CD4-positive, alpha-beta T cell (primary cell): ENCODE results near the gene FBXW4. TPM values are rescaled to one million over a fixed set of nuclear protein-coding genes. Genes with fewer than 3 reads are reported as not detected.

Experiments used
- ATAC-seq: fragments of 200-7000 bp; cut with Tn5 transposase; one replicate; pipeline ENCODE4 v1.10.0; 2022; ENCODE audit warnings: mild to moderate bottlenecking; ENCODE audit not compliant: poor library complexity
- CTCF ChIA-PET: fragments of 350-600 bp; sonication (Branson Sonifier 250); formaldehyde crosslinking; loops from one replicate; lab custom pipeline; 2021; ENCODE audit warnings: antibody characterized with exemption, inconsistent platforms; lab: Charles Lee
- POLR2A ChIA-PET: fragments of 350-600 bp; sonication (Branson Sonifier 250); formaldehyde crosslinking; loops from one replicate; lab custom pipeline; 2021; ENCODE audit warnings: antibody characterized with exemption, inconsistent platforms; lab: Charles Lee
- DNase-seq, 14 experiments: peaks; one replicate each; pipeline ENCODE4 v3.0.0-alpha.2; 2013 to 2020; ENCODE audit warnings: mixed read lengths in 2 of 14
- H3K27ac ChIP-seq, 2 donors: one replicate each; pipeline versions ENCODE4 v1.5.1 to v1.7.0; 2013; ENCODE audit warnings: low read length in 2 of 2, low read depth in 1 of 2, mild to moderate bottlenecking in 1 of 2
- H3K27me3 ChIP-seq, 2 experiments: 1 replicate in 1 of 2; 2 replicates in 1 of 2; pipeline versions ENCODE4 v1.6.1 to v1.7.0; 2013; ENCODE audit warnings: low read length in 2 of 2, control low read depth in 1 of 2, mild to moderate bottlenecking in 1 of 2, moderate library complexity in 1 of 2; ENCODE audit not compliant: insufficient read depth in 2 of 2, control insufficient read depth in 1 of 2
- H3K36me3 ChIP-seq: one replicate; pipeline ENCODE4 v1.6.1; 2013; ENCODE audit warnings: low read length, control low read depth; ENCODE audit not compliant: insufficient read depth
- H3K4me1 ChIP-seq: one replicate; pipeline ENCODE4 v1.6.1; 2013; ENCODE audit warnings: low read length, control low read depth; ENCODE audit not compliant: insufficient read depth
- H3K4me3 ChIP-seq: one replicate; pipeline ENCODE4 v1.5.1; 2013; ENCODE audit warnings: mild to moderate bottlenecking, low read length, moderate library complexity
- H3K9me3 ChIP-seq, 2 experiments: 1 replicate in 1 of 2; 2 replicates in 1 of 2; pipeline versions ENCODE4 v1.6.1 to v1.7.0; 2013; ENCODE audit warnings: low read length in 2 of 2, mild to moderate bottlenecking in 2 of 2, control low read depth in 1 of 2, moderate library complexity in 1 of 2; ENCODE audit not compliant: control insufficient read depth in 1 of 2, insufficient read depth in 1 of 2
- H3K27ac Mint-ChIP-seq: one replicate; pipeline ENCODE4 v1.8.0; 2020; ENCODE audit warnings: mixed read lengths
- H3K27me3 Mint-ChIP-seq: one replicate; pipeline ENCODE4 v1.8.0; 2021; ENCODE audit warnings: mixed read lengths
- H3K36me3 Mint-ChIP-seq: one replicate; pipeline ENCODE4 v1.8.0; 2021; ENCODE audit warnings: low read depth, mixed read lengths
- H3K4me1 Mint-ChIP-seq: one replicate; pipeline ENCODE4 v1.8.0; 2021; ENCODE audit warnings: low read depth, mixed read lengths
- H3K4me3 Mint-ChIP-seq: one replicate; pipeline ENCODE4 v1.8.0; 2020; ENCODE audit warnings: mild to moderate bottlenecking, mixed read lengths
- H3K9me3 Mint-ChIP-seq: one replicate; pipeline ENCODE4 v1.8.0; 2020; ENCODE audit warnings: mixed read lengths
- CTCF ChIP-seq: fragments of 200-600 bp; IDR thresholded peaks from one replicate; pipeline ENCODE4 v1.8.0; 2022; ENCODE audit warnings: antibody characterized with exemption, mild to moderate bottlenecking
- intact Hi-C, 2 experiments: fragments of 100-400 bp; cut with DNase I in 1 of 2; cut with micrococcal nuclease in 1 of 2; formaldehyde crosslinking; loops; one replicate each; pipeline versions ENCODE4 v1.15.1 to v1.9.0; 2023 to 2025; cut with DNase I, micrococcal nuclease
- total RNA-seq, 174 experiments: library from RNA in 2 of 174; stranded (reverse) in 2 of 174; gene quantifications; one replicate each; pipeline ENCODE4 v1.2.3 and lab custom pipeline; 2021 to 2026

FBXW4 gene
- total RNA-seq, 2 experiments from 2014 or later = 69.7 to 76.4 TPM

GRCh38 chr10:101669181-101669580 lies 25.8 kb downstream of the FBXW4 start:
- Histone ChIP-seq H3K36me3 (peaks cover 91% of the 10 kb centered on the region), H3K4me1 (no peaks in the 10 kb centered on the region), H3K27me3 (no peaks in the 10 kb centered on the region), H3K27ac (no peak overlapping the region), H3K4me3 (no peak overlapping the region), H3K9me3 (no peaks in the 10 kb centered on the region)
- CTCF ChIA-PET = no interaction called here
- Mint-ChIP-seq H3K27ac (no peak overlapping the region), H3K4me1 (peaks cover 5% of the 10 kb centered on the region), H3K27me3 (no peaks in the 10 kb centered on the region), H3K36me3 (peaks cover 97% of the 10 kb centered on the region), H3K4me3 (no peak overlapping the region), H3K9me3 (no peaks in the 10 kb centered on the region)
- intact Hi-C loops = no loop called here
- POLR2A ChIA-PET = no interaction called here
- TF ChIP-seq CTCF = no peak
- DNase-seq (no peak), ATAC-seq (no peak)

GRCh38 chr10:101668566-101668965 lies 26.4 kb downstream of the FBXW4 start:
- no peak overlapping the region for H3K4me3 ChIP-seq
- ATAC-seq = no peak
- Mint-ChIP-seq H3K4me3 (no peak overlapping the region), H3K27me3 (no peaks in the 10 kb centered on the region), H3K9me3 (no peaks in the 10 kb centered on the region), H3K27ac (no peak overlapping the region), H3K36me3 (peaks cover 99% of the 10 kb centered on the region), H3K4me1 (peaks cover 5% of the 10 kb centered on the region)
- H3K27ac ChIP-seq = no peak overlapping the region
- no peaks in the 10 kb centered on the region for H3K27me3 ChIP-seq
- no peak for DNase-seq
- no peak for TF ChIP-seq CTCF
- ChIA-PET POLR2A (no interaction called here), CTCF (no interaction called here)
- H3K36me3 ChIP-seq = peaks cover 94% of the 10 kb centered on the region
- no peaks in the 10 kb centered on the region for H3K9me3 ChIP-seq
- intact Hi-C loops = no loop called here
- H3K4me1 ChIP-seq = no peaks in the 10 kb centered on the region

DNA sequence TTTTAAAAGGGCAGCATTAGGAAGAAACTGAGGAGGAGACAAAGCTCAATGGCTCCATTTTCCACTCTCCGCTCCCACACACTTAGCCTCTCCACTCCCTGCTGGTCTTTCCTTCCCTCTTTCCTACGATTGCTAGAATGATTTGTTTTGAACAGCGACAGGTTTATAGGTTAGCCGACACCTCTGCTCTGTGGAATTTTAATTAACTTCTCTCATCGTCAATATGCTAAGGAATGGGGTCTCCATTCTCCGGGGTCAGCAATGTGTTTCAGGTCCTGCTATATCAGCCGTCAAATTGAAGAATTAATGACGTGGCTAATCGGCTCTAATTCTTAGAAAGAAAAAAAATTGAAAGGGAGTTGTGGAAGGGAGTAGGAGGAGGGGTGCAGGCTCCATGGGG lies 28.9 kb downstream of the FBXW4 start:
- POLR2A ChIA-PET = no interaction called here
- H3K27ac Mint-ChIP-seq = no peak overlapping the region
- H3K27ac ChIP-seq = no peak overlapping the region
- no peaks in the 10 kb centered on the region for H3K4me1 ChIP-seq
- no peaks in the 10 kb centered on the region for H3K9me3 Mint-ChIP-seq
- H3K4me3 ChIP-seq = no peak overlapping the region
- no peaks in the 10 kb centered on the region for H3K27me3 Mint-ChIP-seq
- peaks cover 10% of the 10 kb centered on the region for H3K4me1 Mint-ChIP-seq
- H3K36me3 Mint-ChIP-seq = peaks cover 99% of the 10 kb centered on the region
- no peak overlapping the region for H3K4me3 Mint-ChIP-seq
- intact Hi-C loops = no loop called here
- DNase-seq = no peak
- no peaks in the 10 kb centered on the region for H3K9me3 ChIP-seq
- H3K36me3 ChIP-seq = peaks cover 94% of the 10 kb centered on the region
- CTCF ChIA-PET = no interaction called here
- H3K27me3 ChIP-seq = no peaks in the 10 kb centered on the region
- no peak for TF ChIP-seq CTCF
- ATAC-seq = no peak
